Lung (tissue), 12 donors: ENCODE results near the gene PARD6B. TPM values are rescaled to one million over a fixed set of nuclear protein-coding genes. Genes with fewer than 3 reads are reported as not detected.
A peak's percentile ranks its signal among the peaks of the same experiment; 100 is the strongest.
"Not testable (repeated sequence)": the region's sequence is repeated elsewhere in the genome, so short reads cannot be mapped to it uniquely, and the experiment has no call there.

Source experiments
- ATAC-seq: fragments of 200-7000 bp; cut with Tn5 transposase; one replicate; pipeline ENCODE4 v1.9.1; 2020; ENCODE audit warnings: moderate number of reproducible peaks; ENCODE audit not compliant: insufficient read depth, low FRiP score
- DNase-seq, 3 donors: peaks; one replicate each; pipeline ENCODE4 v3.0.0-alpha.2; 2013 to 2017
- H3K27ac ChIP-seq, 2 donors: one replicate each; pipeline ENCODE4 v1.5.1; 2013; ENCODE audit warnings: mild to moderate bottlenecking in 2 of 2, moderate library complexity in 2 of 2, control low read depth in 1 of 2, inconsistent platforms in 1 of 2, low read depth in 1 of 2, low read length in 1 of 2
- H3K27me3 ChIP-seq, 3 donors: one replicate each; pipeline ENCODE4 v1.5.1; 2013; ENCODE audit warnings: low read length in 2 of 3; ENCODE audit not compliant: control insufficient read depth in 3 of 3, insufficient read depth in 3 of 3
- H3K36me3 ChIP-seq, 4 donors: one replicate each; pipeline ENCODE4 v1.5.1; 2013; ENCODE audit warnings: low read length in 4 of 4, mild to moderate bottlenecking in 1 of 4, moderate library complexity in 1 of 4; ENCODE audit not compliant: control insufficient read depth in 4 of 4, insufficient read depth in 4 of 4
- H3K4me1 ChIP-seq, 5 donors: one replicate each; pipeline ENCODE4 v1.5.1; 2013; ENCODE audit warnings: low read length in 5 of 5, mild to moderate bottlenecking in 2 of 5, moderate library complexity in 1 of 5; ENCODE audit not compliant: control insufficient read depth in 5 of 5, insufficient read depth in 5 of 5
- H3K4me3 ChIP-seq: one replicate; pipeline ENCODE4 v1.5.1; 2013; ENCODE audit warnings: mild to moderate bottlenecking, control low read depth, moderate library complexity
- H3K9ac ChIP-seq, 2 donors: one replicate each; pipeline ENCODE4 v1.5.1; 2013; ENCODE audit warnings: low read length in 2 of 2, control low read depth in 1 of 2; ENCODE audit not compliant: insufficient read depth in 1 of 2
- H3K9me3 ChIP-seq, 4 donors: one replicate each; pipeline ENCODE4 v1.5.1; 2013; ENCODE audit warnings: low read length in 3 of 4, mild to moderate bottlenecking in 1 of 4, moderate library complexity in 1 of 4; ENCODE audit not compliant: control insufficient read depth in 4 of 4, insufficient read depth in 3 of 4
- CTCF ChIP-seq: IDR thresholded peaks from 2 replicates; pipeline ENCODE4 v1.5.1; 2012; ENCODE audit warnings: mild to moderate bottlenecking; ENCODE audit errors: control extremely low read depth, extremely low read depth
- WGBS, 2 donors: extraction: QIAGEN DNeasy Blood & Tissue Kit; methylation state at CpG; one replicate each; pipeline ENCODE4 v1.1.7; 2013; 5-methylcytosine and 5-hydroxymethylcytosine counted together
- polyA plus RNA-seq, 2 donors: library from polyadenylated mRNA; stranded (reverse); fragments of 200-250 nt; gene quantifications; one replicate each; pipeline ENCODE4 v1.2.1, GENCODE V29; 2013
- total RNA-seq, 2 donors: library from RNA; depleted of rRNA in 1 of 2; stranded (reverse); fragments of >200 nt in 1 of 2; gene quantifications; one replicate each; pipeline ENCODE4 v1.2.1, GENCODE V29; 2014 to 2021
- donor health status: control.
- donor health status: control.
- donor health status: Bipolar disorder and iron deficiency.
- donor health status: healthy.
- donor health status: DM: yes; HTN: yes; CAD: no.

PARD6B gene
- total and polyA plus RNA-seq, 4 donors: 2.0 to 41.8 (median 25.8) TPM

GRCh38 chr20:50792708-50793574, 61.6 kb downstream of the PARD6B start:
- H3K27ac ChIP-seq: no peak overlapping the region
- no peak for TF ChIP-seq CTCF
- H3K4me3 ChIP-seq: no peak overlapping the region
- peak overlapping the region in 1 of 2 donors; percentile 13 for H3K9ac ChIP-seq
- H3K27me3 ChIP-seq: no peaks in the 10 kb centered on the region
- no peak for ATAC-seq
- peaks cover 0 to 29% (median 6%) of the 10 kb centered on the region in 5 donors for H3K4me1 ChIP-seq
- H3K9me3 ChIP-seq: no peaks in the 10 kb centered on the region
- 79 to 90% methylated on average over 14 of the region's 14 CpGs for WGBS, 2 donors
- no peaks in the 10 kb centered on the region for H3K36me3 ChIP-seq
- DNase-seq: peak in 2 of 3 donors; percentile 61 to 77

GRCh38 chr20:50793575-50794016, 62.2 kb downstream of the PARD6B start:
- DNase-seq: peak in 1 of 3 donors; percentile 26
- 58 to 62% methylated on average over 13 of the region's 13 CpGs for WGBS, 2 donors

GRCh38 chr20:50794181-50794845, 62.9 kb downstream of the PARD6B start:
- Histone ChIP-seq H3K27ac (no peak overlapping the region), H3K9ac (no peak overlapping the region)
- no peak for ATAC-seq

More at GRCh38 chr20:50793575-50794016, 62.2 kb downstream of the PARD6B start:
- not testable (repeated sequence) for H3K36me3 ChIP-seq, H3K9ac ChIP-seq, H3K9me3 ChIP-seq, H3K27me3 ChIP-seq, H3K4me3 ChIP-seq, ATAC-seq, H3K27ac ChIP-seq
- peaks cover 0 to 22% (median 2%) of the 10 kb centered on the region in 5 donors for H3K4me1 ChIP-seq

More at GRCh38 chr20:50794181-50794845, 62.9 kb downstream of the PARD6B start:
- WGBS, 2 donors: 5 to 8% methylated on average over 35 of the region's 35 CpGs
- H3K4me1 ChIP-seq: peaks cover 0 to 18% (median 2%) of the 10 kb centered on the region in 5 donors
- no peaks in the 10 kb centered on the region for H3K27me3 ChIP-seq
- H3K9me3 ChIP-seq: no peaks in the 10 kb centered on the region
- DNase-seq: peak in 2 of 3 donors; percentile 16 to 20
- H3K4me3 ChIP-seq: no peak overlapping the region
- no peak for TF ChIP-seq CTCF
- H3K36me3 ChIP-seq: no peaks in the 10 kb centered on the region
